HG03571 (cell line): ENCODE results near the gene C2orf78.

Source experiments
- ATAC-seq: cut with Tn5 transposase; IDR thresholded peaks from one replicate; pipeline ENCODE4 v1.9.1; 2021; ENCODE audit not compliant: unreplicated experiment

The C2orf78 gene

GRCh38 chr2:73836141-73836943, 52.4 kb downstream of the C2orf78 start:
- ATAC-seq = no peak

GRCh38 chr2:73837847-73838585, 54.0 kb downstream of the C2orf78 start:
- ATAC-seq = no peak

GRCh38 chr2:73838889-73839534, 55.0 kb downstream of the C2orf78 start:
- ATAC-seq = no peak

GRCh38 chr2:73839653-73840411, 55.8 kb downstream of the C2orf78 start:
- no peak for ATAC-seq

GRCh38 chr2:73841912-73842738, 58.1 kb downstream of the C2orf78 start:
- no peak for ATAC-seq

- no peak for ATAC-seq
These were observed 58.7 kb downstream of the C2orf78 start for GRCh38 chr2:73842739-73843019.

- no peak for ATAC-seq
These were observed 60.1 kb downstream of the C2orf78 start for GRCh38 chr2:73844087-73844486.

- ATAC-seq = no peak
These were observed 66.0 kb downstream of the C2orf78 start for GRCh38 chr2:73850009-73850408.

- no peak for ATAC-seq
These were observed 67.3 kb downstream of the C2orf78 start for GRCh38 chr2:73851274-73851673.

- no peak for ATAC-seq
These were observed 68.0 kb downstream of the C2orf78 start for GRCh38 chr2:73852020-73852419.

GRCh38 chr2:73855526-73855925, 71.5 kb downstream of the C2orf78 start:
- ATAC-seq = no peak

- ATAC-seq = no peak
These were observed 72.2 kb downstream of the C2orf78 start for GRCh38 chr2:73856214-73856613.

- no peak for ATAC-seq
These were observed 76.0 kb downstream of the C2orf78 start for GRCh38 chr2:73859721-73860586.

- no peak for ATAC-seq
These were observed 79.0 kb downstream of the C2orf78 start for GRCh38 chr2:73862987-73863386.
